ENCODE data around the gene TRPT1.

GRCh38 chr11:64251753-64252002 lies 25.7 kb upstream of the TRPT1 start:
- TF ChIP-seq POLR2AphosphoS5 (IDR thresholded peaks at IDR 0.05; ENCODE audit: low read depth, low read length) (no peak), POLR2A (IDR thresholded peaks at IDR 0.05; ENCODE audit: low read depth, low read length) (no peak)
